HEK293 (cell line): Measurements from ENCODE around the gene DRC3.

Experiments used
- IKZF3 ChIP-seq: fragments of 450-650 bp; IDR thresholded peaks from 2 replicates; pipeline ENCODE4 v1.5.0; 2018; ENCODE audit warnings: missing biosample characterization, mild to moderate bottlenecking, missing genetic modification characterization, moderate library complexity
- SP2 ChIP-seq: fragments of 450-650 bp; formaldehyde crosslinking; IDR thresholded peaks from 2 replicates; pipeline ENCODE4 v1.5.1; 2016; ENCODE audit warnings: missing biosample characterization, missing genetic modification characterization
- ZNF174 ChIP-seq: fragments of 450-650 bp; formaldehyde crosslinking; IDR thresholded peaks from 2 replicates; pipeline ENCODE4 v1.5.0; 2017; ENCODE audit warnings: missing biosample characterization, mild to moderate bottlenecking, missing genetic modification characterization
- ZNF2 ChIP-seq: fragments of 450-650 bp; formaldehyde crosslinking; IDR thresholded peaks from 2 replicates; pipeline ENCODE4 v1.5.1; 2016; ENCODE audit warnings: missing biosample characterization, missing genetic modification characterization
- ZNF501 ChIP-seq: fragments of 450-650 bp; formaldehyde crosslinking; IDR thresholded peaks from 2 replicates; pipeline ENCODE4 v1.5.1; 2016; ENCODE audit warnings: missing biosample characterization, missing genetic modification characterization
- ZNF76 ChIP-seq: fragments of 450-650 bp; formaldehyde crosslinking; IDR thresholded peaks from 2 replicates; pipeline ENCODE4; 2016; ENCODE audit warnings: low read depth, missing biosample characterization, missing genetic modification characterization, borderline replicate concordance
- ZNF785 ChIP-seq: fragments of 450-650 bp; formaldehyde crosslinking; IDR thresholded peaks from 2 replicates; pipeline ENCODE4 v1.5.1; 2016; ENCODE audit warnings: missing biosample characterization, missing genetic modification characterization
- TF ChIP-seq, protein P1 (sequence below): fragments of 450-650 bp; formaldehyde crosslinking; IDR thresholded peaks from 2 replicates; pipeline ENCODE4 v1.5.1; 2016; ENCODE audit warnings: missing biosample characterization, missing genetic modification characterization
- TF ChIP-seq, protein P2 (sequence below): fragments of 450-650 bp; formaldehyde crosslinking; IDR thresholded peaks from 2 replicates; pipeline ENCODE4 v1.5.1; 2016; ENCODE audit warnings: missing biosample characterization, missing genetic modification characterization
- TF ChIP-seq, protein P3 (sequence below): fragments of 450-650 bp; formaldehyde crosslinking; IDR thresholded peaks from 2 replicates; pipeline ENCODE4 v1.5.1; 2017; ENCODE audit warnings: missing biosample characterization, missing genetic modification characterization

DNA sequence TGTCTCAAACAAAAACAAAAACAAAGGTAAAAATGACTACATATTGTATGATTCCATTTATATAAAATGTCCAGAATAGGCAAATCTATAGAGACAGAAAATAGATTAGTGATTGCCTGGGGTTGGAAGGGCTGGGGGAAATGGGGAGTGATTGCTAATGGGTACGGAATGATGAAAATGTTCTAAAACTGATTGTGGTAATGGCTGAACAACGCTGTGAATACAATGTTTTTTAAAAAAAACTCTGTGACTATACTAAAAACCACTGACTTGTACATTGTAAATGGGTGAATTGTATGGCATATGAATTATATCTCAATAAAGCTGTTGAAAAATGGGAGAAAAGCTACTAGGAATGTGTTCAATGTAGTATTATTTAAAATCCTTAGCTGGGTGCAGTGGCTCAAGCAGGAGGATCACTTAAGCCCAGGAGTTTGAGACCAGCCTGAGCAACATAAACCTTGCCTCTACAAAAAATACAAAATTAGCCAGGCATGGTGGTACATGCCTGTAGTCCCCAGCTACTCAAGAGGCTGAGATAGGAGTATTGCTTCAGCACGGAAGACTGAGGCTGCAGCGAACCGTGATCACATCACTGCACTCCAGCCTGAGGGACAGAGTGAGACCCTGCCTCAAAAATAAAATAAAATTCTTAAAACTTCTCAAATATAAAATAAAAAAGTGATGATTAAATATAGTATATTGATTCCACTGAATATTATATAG, 48.4 kb upstream of the DRC3 start:
- no peak for TF ChIP-seq SP2
- TF ChIP-seq, protein P1, sequence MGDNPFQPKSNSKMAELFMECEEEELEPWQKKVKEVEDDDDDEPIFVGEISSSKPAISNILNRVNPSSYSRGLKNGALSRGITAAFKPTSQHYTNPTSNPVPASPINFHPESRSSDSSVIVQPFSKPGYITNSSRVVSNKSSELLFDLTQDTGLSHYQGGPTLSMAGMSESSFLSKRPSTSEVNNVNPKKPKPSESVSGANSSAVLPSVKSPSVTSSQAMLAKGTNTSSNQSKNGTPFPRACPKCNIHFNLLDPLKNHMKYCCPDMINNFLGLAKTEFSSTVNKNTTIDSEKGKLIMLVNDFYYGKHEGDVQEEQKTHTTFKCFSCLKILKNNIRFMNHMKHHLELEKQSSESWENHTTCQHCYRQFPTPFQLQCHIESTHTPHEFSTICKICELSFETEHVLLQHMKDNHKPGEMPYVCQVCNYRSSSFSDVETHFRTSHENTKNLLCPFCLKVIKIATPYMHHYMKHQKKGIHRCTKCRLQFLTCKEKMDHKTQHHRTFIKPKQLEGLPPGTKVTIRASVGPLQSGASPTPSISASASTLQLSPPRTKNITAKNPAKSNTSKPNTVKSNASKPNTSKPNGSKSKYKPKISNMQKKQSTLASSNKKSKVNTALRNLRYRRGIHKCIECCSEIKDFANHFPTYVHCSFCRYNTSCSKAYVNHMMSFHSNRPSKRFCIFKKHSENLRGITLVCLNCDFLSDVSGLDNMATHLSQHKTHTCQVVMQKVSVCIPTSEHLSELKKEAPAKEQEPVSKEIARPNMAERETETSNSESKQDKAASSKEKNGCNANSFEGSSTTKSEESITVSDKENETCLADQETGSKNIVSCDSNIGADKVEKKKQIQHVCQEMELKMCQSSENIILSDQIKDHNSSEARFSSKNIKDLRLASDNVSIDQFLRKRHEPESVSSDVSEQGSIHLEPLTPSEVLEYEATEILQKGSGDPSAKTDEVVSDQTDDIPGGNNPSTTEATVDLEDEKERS (tag by site-specific recombination): no peak
- no peak for TF ChIP-seq IKZF3 (tag by site-specific recombination)
- TF ChIP-seq ZNF501 (tag by site-specific recombination): no peak
- TF ChIP-seq, protein P2, sequence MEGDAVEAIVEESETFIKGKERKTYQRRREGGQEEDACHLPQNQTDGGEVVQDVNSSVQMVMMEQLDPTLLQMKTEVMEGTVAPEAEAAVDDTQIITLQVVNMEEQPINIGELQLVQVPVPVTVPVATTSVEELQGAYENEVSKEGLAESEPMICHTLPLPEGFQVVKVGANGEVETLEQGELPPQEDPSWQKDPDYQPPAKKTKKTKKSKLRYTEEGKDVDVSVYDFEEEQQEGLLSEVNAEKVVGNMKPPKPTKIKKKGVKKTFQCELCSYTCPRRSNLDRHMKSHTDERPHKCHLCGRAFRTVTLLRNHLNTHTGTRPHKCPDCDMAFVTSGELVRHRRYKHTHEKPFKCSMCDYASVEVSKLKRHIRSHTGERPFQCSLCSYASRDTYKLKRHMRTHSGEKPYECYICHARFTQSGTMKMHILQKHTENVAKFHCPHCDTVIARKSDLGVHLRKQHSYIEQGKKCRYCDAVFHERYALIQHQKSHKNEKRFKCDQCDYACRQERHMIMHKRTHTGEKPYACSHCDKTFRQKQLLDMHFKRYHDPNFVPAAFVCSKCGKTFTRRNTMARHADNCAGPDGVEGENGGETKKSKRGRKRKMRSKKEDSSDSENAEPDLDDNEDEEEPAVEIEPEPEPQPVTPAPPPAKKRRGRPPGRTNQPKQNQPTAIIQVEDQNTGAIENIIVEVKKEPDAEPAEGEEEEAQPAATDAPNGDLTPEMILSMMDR (tag by site-specific recombination): no peak
- TF ChIP-seq ZNF76 (tag by site-specific recombination): no peak
- no peak for TF ChIP-seq ZNF2
- TF ChIP-seq, protein P3, sequence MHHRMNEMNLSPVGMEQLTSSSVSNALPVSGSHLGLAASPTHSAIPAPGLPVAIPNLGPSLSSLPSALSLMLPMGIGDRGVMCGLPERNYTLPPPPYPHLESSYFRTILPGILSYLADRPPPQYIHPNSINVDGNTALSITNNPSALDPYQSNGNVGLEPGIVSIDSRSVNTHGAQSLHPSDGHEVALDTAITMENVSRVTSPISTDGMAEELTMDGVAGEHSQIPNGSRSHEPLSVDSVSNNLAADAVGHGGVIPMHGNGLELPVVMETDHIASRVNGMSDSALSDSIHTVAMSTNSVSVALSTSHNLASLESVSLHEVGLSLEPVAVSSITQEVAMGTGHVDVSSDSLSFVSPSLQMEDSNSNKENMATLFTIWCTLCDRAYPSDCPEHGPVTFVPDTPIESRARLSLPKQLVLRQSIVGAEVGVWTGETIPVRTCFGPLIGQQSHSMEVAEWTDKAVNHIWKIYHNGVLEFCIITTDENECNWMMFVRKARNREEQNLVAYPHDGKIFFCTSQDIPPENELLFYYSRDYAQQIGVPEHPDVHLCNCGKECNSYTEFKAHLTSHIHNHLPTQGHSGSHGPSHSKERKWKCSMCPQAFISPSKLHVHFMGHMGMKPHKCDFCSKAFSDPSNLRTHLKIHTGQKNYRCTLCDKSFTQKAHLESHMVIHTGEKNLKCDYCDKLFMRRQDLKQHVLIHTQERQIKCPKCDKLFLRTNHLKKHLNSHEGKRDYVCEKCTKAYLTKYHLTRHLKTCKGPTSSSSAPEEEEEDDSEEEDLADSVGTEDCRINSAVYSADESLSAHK (tag by site-specific recombination): no peak
- no peak for TF ChIP-seq ZNF785 (tag by site-specific recombination)
- no peak for TF ChIP-seq ZNF174 (tag by site-specific recombination)
